ENCODE data around the gene SLC12A7. TPM values are rescaled to one million over a fixed set of nuclear protein-coding genes. Genes with fewer than 3 reads are reported as not detected.

SLC12A7 gene
- total RNA-seq, 1 experiment from 2014 or later = 30.8 TPM

GRCh38 chr5:1028481-1029281, 83.2 kb downstream of the SLC12A7 start:
- H3K9me3 Mint-ChIP-seq = no peaks in the 10 kb centered on the region

More at GRCh38 chr5:1028481-1029281, 83.2 kb downstream of the SLC12A7 start:
- Histone ChIP-seq H3K9ac (ENCODE audit: extremely low read depth, insufficient read length, low read length) (no peak overlapping the region), H3K56ac (ENCODE audit: insufficient read length, low read depth, low read length) (no peak overlapping the region), H3K9me3 (ENCODE audit: control insufficient read depth, low read depth, low read length) (no peaks in the 10 kb centered on the region), H2AFZ (ENCODE audit: low read length) (no peak overlapping the region), H3K14ac (ENCODE audit: insufficient read depth, low read length) (no peak overlapping the region; the same call in 1 of the 2 replicates), H3K79me1 (ENCODE audit: insufficient read depth, low read depth, low read length, poor library complexity, severe bottlenecking) (no peaks in the 10 kb centered on the region), H3K4me2 (ENCODE audit: insufficient read depth, insufficient read length, low read length) (no peak overlapping the region), H3K23me2 (ENCODE audit: insufficient read length, low read depth, low read length, poor library complexity, severe bottlenecking) (no peaks in the 10 kb centered on the region), H2BK15ac (ENCODE audit: low read depth, low read length) (no peak overlapping the region), H2BK120ac (ENCODE audit: low read depth, low read length, poor library complexity, severe bottlenecking) (no peak overlapping the region), H4K8ac (replicated peaks; ENCODE audit: insufficient read length, low read depth, low read length) (no peak overlapping the region), H3K4ac (ENCODE audit: low read depth, low read length) (no peak overlapping the region), H2BK20ac (ENCODE audit: low read depth, low read length, poor library complexity, severe bottlenecking) (no peak overlapping the region), H4K5ac (ENCODE audit: insufficient read length, low read depth, low read length) (no peak overlapping the region), H3K23ac (ENCODE audit: insufficient read length, low read depth, low read length) (no peak overlapping the region), H2BK12ac (ENCODE audit: insufficient read length, low read depth, low read length) (no peak overlapping the region), H3K79me2 (ENCODE audit: insufficient read depth, low read length) (no peaks in the 10 kb centered on the region), H4K20me1 (ENCODE audit: control insufficient read depth, insufficient read depth, insufficient read length) (no peaks in the 10 kb centered on the region), H2BK5ac (ENCODE audit: insufficient read length, low read length) (no peak overlapping the region), H3K18ac (ENCODE audit: insufficient read length, low read depth, low read length) (no peak overlapping the region), H2AK5ac (ENCODE audit: insufficient read length, low read length) (no peak overlapping the region), H3T11ph (ENCODE audit: low read length) (no peak overlapping the region), H3K27me3 (ENCODE audit: insufficient read depth, low read length) (no peaks in the 10 kb centered on the region), H4K91ac (ENCODE audit: insufficient read length, low read depth, low read length) (no peak overlapping the region), H3K27ac (ENCODE audit: insufficient read length, low read depth, low read length) (no peak overlapping the region), H3K4me1 (ENCODE audit: insufficient read depth, low read length) (no peaks in the 10 kb centered on the region)
- no peak for DNase-seq
- WGBS (ENCODE audit: extremely low coverage, insufficient read length, low lambda C conversion rate) = no CpG with 5 or more reads among the region's 26 CpGs
- Mint-ChIP-seq H3K4me1 (peaks cover 0 to 10% of the 10 kb centered on the region in 2 experiments; a peak in 1 of 4 replicates), H3K4me3 (no peak overlapping the region), H3K27ac (peak overlapping the region in 1 of 3 experiments; percentile 71; a peak in 2 of 7 replicates), H3K27me3 (ENCODE audit: low read depth) (no peaks in the 10 kb centered on the region), H3K36me3 (ENCODE audit: insufficient read depth in 1 of 3, low read depth in 3 of 3) (no peaks in the 10 kb centered on the region)
- TF ChIP-seq CTCF (conservative IDR thresholded peaks at IDR 0.05) = no peak

Measured in H9 (cell line).